ENCODE data around the gene ARHGAP26. TPM values are rescaled to one million over a fixed set of nuclear protein-coding genes. Genes with fewer than 3 reads are reported as not detected.
A peak's percentile ranks its signal among the peaks of the same experiment; 100 is the strongest.

Gene ARHGAP26
- total and polyA plus RNA-seq, 2 of the 4 experiments (the other 2 are of a cell fraction) = 0.54 to 0.56 TPM

GRCh38 chr5:142820447-142820846, 50.3 kb downstream of the ARHGAP26 start:
- Histone ChIP-seq H4K20me1 (ENCODE audit: insufficient read depth, low read length) (no peaks in the 10 kb centered on the region), H2BK120ac (ENCODE audit: low read depth, low read length) (peak overlapping the region; percentile 39), H3K14ac (replicated peaks; ENCODE audit: low read depth, low read length) (no peak overlapping the region; the same call in 1 of the 2 replicates), H3K36me3 (ENCODE audit: control insufficient read depth, insufficient read depth, low read length) (no peaks in the 10 kb centered on the region), H2BK20ac (ENCODE audit: low read depth, low read length) (0 out of 2 replicates have a peak overlapping the region, but pooled peaks have one; percentile 39), H4K5ac (ENCODE audit: low read depth, low read length) (no peak overlapping the region), H2AK5ac (ENCODE audit: low read depth, low read length) (peak overlapping the region; percentile 37; the same call in 1 of the 2 replicates), H3K79me1 (ENCODE audit: low read depth in 1 of 2, low read length in 2 of 2) (no peaks in the 10 kb centered on the region), H3K4me1 (ENCODE audit: control insufficient read depth, insufficient read depth, low read length) (peaks cover 21% of the 10 kb centered on the region), H3K27me3 (ENCODE audit: control insufficient read depth, insufficient read depth, low read length) (no peaks in the 10 kb centered on the region), H3K27ac (ENCODE audit: insufficient read depth, low read length) (no peak overlapping the region), H4K8ac (ENCODE audit: low read depth in 2 of 2, low read length in 2 of 2) (no peak overlapping the region), H3K18ac (ENCODE audit: low read depth, low read length) (no peak overlapping the region), H3K4ac (ENCODE audit: low read depth, low read length) (no peak overlapping the region), H3K9me1 (ENCODE audit: insufficient read depth, low read length) (peaks cover 15% of the 10 kb centered on the region), H2AK9ac (replicated peaks; ENCODE audit: low read depth, low read length, poor library complexity) (no peak overlapping the region), H2BK5ac (ENCODE audit: low read depth, low read length, poor library complexity, severe bottlenecking) (no peak overlapping the region), H3K4me2 (ENCODE audit: low read depth, low read length) (no peak overlapping the region), H2BK15ac (ENCODE audit: low read depth, low read length) (no peak overlapping the region), H3K9ac (ENCODE audit: low read depth, low read length) (no peak overlapping the region), H3K4me3 (ENCODE audit: insufficient read depth, low read depth, low read length) (no peak overlapping the region), H3K9me3 (ENCODE audit: control insufficient read depth, insufficient read depth, low read length) (no peaks in the 10 kb centered on the region), H2AFZ (replicated peaks; ENCODE audit: low read length, poor library complexity) (no peak overlapping the region), H3K56ac (ENCODE audit: extremely low read depth, insufficient read depth, low read length) (no peak overlapping the region), H4K91ac (ENCODE audit: insufficient read depth, low read depth, low read length) (no peak overlapping the region), H3K23ac (ENCODE audit: low read depth, low read length) (no peak overlapping the region)
- no peak for ATAC-seq (ENCODE audit: low read depth)
- ChIA-PET POLR2A (ENCODE audit: unreplicated experiment) (no interaction called here), CTCF (no interaction called here)
- WGBS, 2 experiments (ENCODE audit: extremely low coverage in 2 of 2, insufficient read length in 1 of 2) = no CpG with 5 or more reads among the region's 5 CpGs
- in situ Hi-C loops (cut with MboI; ENCODE audit: low sequenced_read_pairs) = no loop called here
- intact Hi-C loops (cut with micrococcal nuclease) = no loop called here
- DNase-seq = no peak
- BruUV-seq (replicated peaks) = no TSS peak
- dilution Hi-C loops (cut with HindIII; ENCODE audit: low sequenced_read_pairs, unreplicated experiment) = no loop called here
- no peak for TF ChIP-seq BHLHE40 (IDR thresholded peaks at IDR 0.05; ENCODE audit: low read depth, low read length)
- no peak for TF ChIP-seq SMC3 (IDR thresholded peaks at IDR 0.05; ENCODE audit: low read depth, low read length)
- no peak for TF ChIP-seq CHD1 (IDR thresholded peaks at IDR 0.05; ENCODE audit: low read depth, low read length)
- TF ChIP-seq FOS (IDR thresholded peaks at IDR 0.05; ENCODE audit: low read depth, low read length) = no peak
- TF ChIP-seq, protein P1, sequence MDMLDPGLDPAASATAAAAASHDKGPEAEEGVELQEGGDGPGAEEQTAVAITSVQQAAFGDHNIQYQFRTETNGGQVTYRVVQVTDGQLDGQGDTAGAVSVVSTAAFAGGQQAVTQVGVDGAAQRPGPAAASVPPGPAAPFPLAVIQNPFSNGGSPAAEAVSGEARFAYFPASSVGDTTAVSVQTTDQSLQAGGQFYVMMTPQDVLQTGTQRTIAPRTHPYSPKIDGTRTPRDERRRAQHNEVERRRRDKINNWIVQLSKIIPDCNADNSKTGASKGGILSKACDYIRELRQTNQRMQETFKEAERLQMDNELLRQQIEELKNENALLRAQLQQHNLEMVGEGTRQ (IDR thresholded peaks at IDR 0.05; ENCODE audit: low read depth, low read length) = no peak
- no peak for TF ChIP-seq RAD21 (IDR thresholded peaks at IDR 0.05; ENCODE audit: low read length)
- no peak for TF ChIP-seq MAFK (IDR thresholded peaks at IDR 0.05; ENCODE audit: low read depth, low read length)
- TF ChIP-seq CEBPB (IDR thresholded peaks at IDR 0.05; ENCODE audit: low read depth, low read length) = no peak
- TF ChIP-seq NFE2L2 (IDR thresholded peaks at IDR 0.05; ENCODE audit: low read depth, low read length) = no peak
- no peak for TF ChIP-seq RCOR1 (IDR thresholded peaks at IDR 0.05; ENCODE audit: insufficient replicate concordance, low read length)
- no peak for TF ChIP-seq ELK1 (IDR thresholded peaks at IDR 0.05; ENCODE audit: borderline replicate concordance, low read depth, low read length)
- no peak for TF ChIP-seq POLR2A (IDR thresholded peaks at IDR 0.05; ENCODE audit: low read depth, low read length)
- no peak for TF ChIP-seq MAZ (IDR thresholded peaks at IDR 0.05; ENCODE audit: borderline replicate concordance, low read depth, low read length)
